ENCODE measurements around the gene SIRT3.
"Not testable (repeated sequence)": the region's sequence is repeated elsewhere in the genome, so short reads cannot be mapped to it uniquely, and the experiment has no call there.

SIRT3 gene

GRCh38 chr11:221539-221938 is 14.6 kb downstream of the SIRT3 start:
- Histone ChIP-seq H3K4me3 (replicated peaks; ENCODE audit: insufficient read depth, low read length) (no peak overlapping the region), H3K27me3 (ENCODE audit: insufficient read depth, poor library complexity, severe bottlenecking) (no peaks in the 10 kb centered on the region), H3K27ac (replicated peaks) (no peak overlapping the region)
- no peak for DNase-seq (ENCODE audit: low read depth in 1 of 2, low spot score in 1 of 2)
- TF ChIP-seq SPI1 (IDR thresholded peaks at IDR 0.05; ENCODE audit: borderline replicate concordance, low read depth) (no peak), CTCF (IDR thresholded peaks at IDR 0.05; ENCODE audit: insufficient read depth, low read length) (no peak), GABPA (IDR thresholded peaks at IDR 0.05; ENCODE audit: low read depth) (no peak), REST (IDR thresholded peaks at IDR 0.05; ENCODE audit: insufficient replicate concordance, low read depth) (no peak), POLR2AphosphoS5 (IDR thresholded peaks at IDR 0.05; ENCODE audit: low read depth) (no peak)

- H3K27ac ChIP-seq (replicated peaks); H3K4me3 ChIP-seq (replicated peaks; ENCODE audit: insufficient read depth, low read length); H3K27me3 ChIP-seq (ENCODE audit: insufficient read depth, poor library complexity, severe bottlenecking); DNase-seq (ENCODE audit: low read depth in 1 of 2, low spot score in 1 of 2): not testable (repeated sequence)
Measured at GRCh38 chr11:220641-221215, 15.4 kb downstream of the SIRT3 start.

GRCh38 chr11:218815-219593 is 17.1 kb downstream of the SIRT3 start:
- H3K27me3 ChIP-seq (ENCODE audit: insufficient read depth, poor library complexity, severe bottlenecking): no peaks in the 10 kb centered on the region
- no peak overlapping the region for H3K27ac ChIP-seq (replicated peaks)
- DNase-seq (ENCODE audit: low read depth in 1 of 2, low spot score in 1 of 2): no peak
- H3K4me3 ChIP-seq (replicated peaks; ENCODE audit: insufficient read depth, low read length): no peak overlapping the region
- TF ChIP-seq GABPA (IDR thresholded peaks at IDR 0.05; ENCODE audit: low read depth) (no peak), REST (IDR thresholded peaks at IDR 0.05; ENCODE audit: insufficient replicate concordance, low read depth) (no peak), SPI1 (IDR thresholded peaks at IDR 0.05; ENCODE audit: borderline replicate concordance, low read depth) (no peak), POLR2AphosphoS5 (IDR thresholded peaks at IDR 0.05; ENCODE audit: low read depth) (no peak), CTCF (IDR thresholded peaks at IDR 0.05; ENCODE audit: insufficient read depth, low read length) (no peak)

GRCh38 chr11:217704-218103 is 18.4 kb downstream of the SIRT3 start:
- TF ChIP-seq CTCF (IDR thresholded peaks at IDR 0.05; ENCODE audit: insufficient read depth, low read length): no peak
- H3K27ac ChIP-seq (replicated peaks): no peak overlapping the region
- no peak for DNase-seq (ENCODE audit: low read depth in 1 of 2, low spot score in 1 of 2)

More at GRCh38 chr11:217704-218103, 18.4 kb downstream of the SIRT3 start:
- H3K27me3 ChIP-seq (ENCODE audit: insufficient read depth, poor library complexity, severe bottlenecking): no peaks in the 10 kb centered on the region
- no peak overlapping the region for H3K4me3 ChIP-seq (replicated peaks; ENCODE audit: insufficient read depth, low read length)

All from HL-60 (cell line).